ENCODE results near the gene ELSPBP1. TPM values are rescaled to one million over a fixed set of nuclear protein-coding genes. Genes with fewer than 3 reads are reported as not detected.
"Not testable (repeated sequence)": the region's sequence is repeated elsewhere in the genome, so short reads cannot be mapped to it uniquely, and the experiment has no call there.

Gene ELSPBP1
- polyA plus RNA-seq (ENCODE audit: insufficient read length in 4 of 4) = under 1 TPM in 1 of 4 donors, not detected in 3; 0.39 TPM

DNA sequence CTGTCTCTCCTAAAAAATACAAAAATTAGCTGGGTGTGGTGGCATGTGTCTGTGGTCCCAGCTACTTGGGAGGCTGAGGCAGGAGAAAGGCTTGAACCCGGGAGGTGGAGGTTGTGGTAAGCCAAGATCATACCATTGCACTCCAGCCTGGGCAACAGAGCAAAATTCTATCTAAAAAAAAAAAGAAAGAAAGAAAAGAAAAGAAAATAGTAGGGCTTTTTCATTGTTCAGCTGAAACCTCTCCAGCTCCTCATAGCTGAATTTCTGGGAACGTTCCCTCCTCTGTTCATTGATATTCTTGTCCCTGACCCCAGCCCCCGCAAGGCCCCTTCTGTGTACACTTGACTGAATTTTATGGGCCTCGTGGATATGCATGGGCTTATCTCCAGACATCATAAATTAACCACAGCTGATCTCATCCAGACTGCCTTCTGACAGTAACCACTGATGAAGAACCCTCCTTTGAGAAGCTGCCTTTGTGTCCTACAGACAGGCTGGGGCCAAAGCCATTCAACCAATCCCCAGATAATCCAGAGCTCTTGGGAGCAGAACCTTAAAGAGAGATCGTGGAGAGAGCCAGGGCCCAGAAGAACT, at the start of gene ELSPBP1:
TSS of gene ELSPBP1 (plus strand) at position 424 of the 594 bp plus-strand sequence. CDS start 14,036 bp downstream, outside the sequence.
- DNase-seq (ENCODE audit: low read depth in 4 of 4, low spot score in 3 of 4) = peak; percentile 8 to 61 (median 40)

DNA sequence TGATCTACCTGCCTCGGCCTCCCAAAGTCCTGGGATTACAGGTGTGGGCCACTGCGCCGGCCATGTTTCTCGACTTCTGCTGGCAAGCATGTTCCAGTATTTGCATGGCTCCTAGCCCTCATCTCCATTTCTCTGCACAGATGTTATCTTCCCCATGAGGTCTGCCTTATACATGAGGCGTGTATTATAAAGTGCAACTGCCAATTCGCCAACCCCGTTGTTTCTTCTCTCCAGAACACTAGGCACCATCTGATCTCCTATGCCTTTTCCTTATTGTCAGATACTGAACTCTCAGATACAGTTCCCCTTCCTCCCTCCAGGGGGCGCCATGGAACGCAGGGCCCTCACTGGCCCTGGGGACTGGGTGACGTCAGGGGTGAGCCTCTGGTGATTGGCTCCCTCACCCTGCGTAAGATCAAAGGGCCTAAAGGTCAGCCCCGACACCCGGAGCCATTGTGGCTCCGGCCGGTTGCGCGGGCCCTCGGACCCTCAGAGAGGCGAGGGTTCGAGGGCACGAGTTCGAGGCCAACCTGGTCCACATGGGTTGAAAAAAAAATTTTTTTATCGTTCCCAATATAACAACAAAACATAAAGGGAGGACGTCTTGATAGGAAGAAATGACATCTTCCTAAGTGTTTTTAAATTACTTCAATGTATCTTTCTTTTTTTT, 44.4 kb upstream of the ELSPBP1 start:
- not testable (repeated sequence) for DNase-seq (ENCODE audit: low read depth in 4 of 4, low spot score in 3 of 4)

GRCh38 chr19:47952132-47952531, 42.3 kb upstream of the ELSPBP1 start:
- not testable (repeated sequence) for DNase-seq (ENCODE audit: low read depth in 4 of 4, low spot score in 3 of 4)

DNA sequence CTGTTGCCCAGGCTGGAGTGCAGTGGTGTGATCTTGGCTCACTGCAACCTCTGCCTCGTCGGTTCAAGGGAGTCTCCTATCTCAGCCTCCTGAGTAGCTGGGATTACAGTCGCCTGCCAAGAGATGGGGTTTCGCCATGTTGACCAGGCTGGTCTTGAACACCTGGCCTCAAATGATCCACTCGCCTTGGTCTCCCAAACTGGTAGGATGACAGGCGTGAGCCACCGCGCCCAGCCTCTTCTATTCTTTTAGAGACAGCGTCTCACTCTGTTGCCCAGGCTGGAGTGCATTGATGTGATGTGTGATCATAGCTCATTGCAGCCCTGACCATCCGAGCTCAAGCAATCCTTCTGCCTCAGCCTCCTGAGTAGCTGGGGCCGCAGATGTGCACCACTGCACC, 38.5 kb upstream of the ELSPBP1 start:
- DNase-seq (ENCODE audit: low read depth in 4 of 4, low spot score in 3 of 4) = not testable (repeated sequence)

GRCh38 chr19:47973529-47973928, 20.9 kb upstream of the ELSPBP1 start:
- DNase-seq (ENCODE audit: low read depth in 4 of 4, low spot score in 3 of 4) = no peak

GRCh38 chr19:47991191-47991808, 3.1 kb upstream of the ELSPBP1 start:
- no peak for DNase-seq (ENCODE audit: low read depth in 4 of 4, low spot score in 3 of 4)

DNA sequence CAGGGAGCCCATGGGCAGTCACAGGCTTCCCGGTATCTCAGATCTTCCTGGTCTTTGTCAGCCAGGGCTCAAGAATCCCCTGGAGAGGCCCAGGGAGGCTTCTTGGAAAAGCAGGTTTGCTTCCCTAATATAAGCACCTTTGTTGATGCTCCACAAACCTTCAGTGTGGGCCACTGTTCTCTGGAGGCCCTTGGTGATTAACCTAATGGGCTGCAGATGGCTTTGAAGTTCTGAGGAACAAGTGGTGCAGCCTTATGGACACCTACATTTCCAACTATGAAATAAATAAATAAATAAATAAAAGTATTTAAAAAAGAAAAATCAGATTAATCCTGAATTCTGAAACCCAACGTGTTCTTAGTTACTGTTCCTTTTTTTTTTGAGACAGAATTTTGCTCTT, 2.4 kb upstream of the ELSPBP1 start, which contains the start of gene BSPH1:
TSS of gene BSPH1 (minus strand) at position 101 of the 400 bp plus-strand sequence. CDS start at position 12, 89 bp downstream.
- DNase-seq (ENCODE audit: low read depth in 4 of 4, low spot score in 3 of 4) = no peak

GRCh38 chr19:47996230-47996727, 1.8 kb downstream of the ELSPBP1 start:
- DNase-seq (ENCODE audit: low read depth in 4 of 4, low spot score in 3 of 4) = no peak

GRCh38 chr19:47998800-47999199, 4.4 kb downstream of the ELSPBP1 start:
- DNase-seq (ENCODE audit: low read depth in 4 of 4, low spot score in 3 of 4) = no peak

- DNase-seq (ENCODE audit: low read depth in 4 of 4, low spot score in 3 of 4) = no peak
Measured at GRCh38 chr19:48000846-48001245, 6.4 kb downstream of the ELSPBP1 start.

GRCh38 chr19:48004236-48004635, 9.8 kb downstream of the ELSPBP1 start:
- DNase-seq (ENCODE audit: low read depth in 4 of 4, low spot score in 3 of 4) = no peak

- DNase-seq (ENCODE audit: low read depth in 4 of 4, low spot score in 3 of 4) = no peak
Measured at GRCh38 chr19:48006762-48007161, 12.3 kb downstream of the ELSPBP1 start.

GRCh38 chr19:48010932-48011758, 16.7 kb downstream of the ELSPBP1 start:
- DNase-seq (ENCODE audit: low read depth in 4 of 4, low spot score in 3 of 4) = no peak

DNA sequence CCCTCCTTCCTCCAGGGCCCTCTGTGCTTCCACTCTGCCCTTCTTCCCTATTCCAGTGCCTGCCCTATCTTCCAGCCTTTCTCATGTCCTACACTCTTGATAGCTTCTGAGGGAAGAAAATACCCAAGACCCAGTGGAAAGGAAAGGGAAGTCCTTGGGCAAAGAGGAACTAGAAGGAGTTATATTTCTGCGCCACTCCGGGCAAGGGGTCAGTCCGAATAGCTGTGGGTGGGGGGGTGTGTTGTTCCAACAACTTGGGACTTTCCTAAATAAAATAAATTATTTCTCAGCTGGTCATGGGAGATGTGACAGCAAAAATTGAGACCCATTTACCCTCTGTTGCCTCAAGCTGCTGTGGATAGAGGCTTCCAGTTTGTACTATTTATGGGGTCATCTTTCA, 26.3 kb downstream of the ELSPBP1 start:
- DNase-seq (ENCODE audit: low read depth in 4 of 4, low spot score in 3 of 4) = no peak

DNA sequence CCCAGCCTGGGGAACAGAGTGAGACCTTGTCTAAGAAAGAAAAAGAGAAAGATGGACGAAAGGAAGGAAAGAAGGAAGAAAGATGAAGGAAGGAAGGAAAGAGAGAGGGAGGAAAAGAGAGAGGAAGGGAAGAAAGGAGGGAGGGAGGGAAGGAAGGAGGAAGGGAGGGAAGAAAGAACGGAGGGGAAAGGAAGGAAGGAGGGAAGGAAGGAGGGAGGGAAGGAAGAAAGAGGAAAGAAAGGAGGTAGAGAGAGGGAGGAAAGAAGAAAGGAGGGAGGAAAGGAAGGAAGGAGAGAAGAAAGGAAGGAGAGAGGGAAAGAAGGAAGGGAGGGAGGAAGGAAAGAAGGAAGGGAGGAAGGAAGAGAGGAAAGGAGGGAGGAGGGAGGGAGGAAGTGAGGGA, 28.6 kb downstream of the ELSPBP1 start:
- no peak for DNase-seq (ENCODE audit: low read depth in 4 of 4, low spot score in 3 of 4)

DNA sequence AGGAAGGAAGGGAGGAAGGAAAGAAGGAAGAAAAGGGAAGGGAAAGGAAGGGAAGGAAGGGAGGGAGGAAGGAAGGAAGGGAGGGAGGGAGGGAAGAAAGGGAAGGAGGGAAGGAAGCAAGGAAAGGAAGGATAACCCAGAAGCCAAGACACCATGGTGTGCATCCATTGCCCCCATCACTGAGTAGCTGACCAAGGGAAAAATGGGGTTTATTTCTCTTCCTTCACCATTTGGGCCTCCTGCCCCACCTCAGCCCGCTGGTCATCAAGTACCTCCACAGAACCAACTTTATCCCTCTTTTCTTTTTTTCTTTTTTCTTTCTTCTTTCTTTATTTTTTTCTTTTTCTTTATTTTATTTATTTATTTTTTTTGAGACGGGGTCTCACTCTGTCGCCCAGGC, 29.1 kb downstream of the ELSPBP1 start:
- no peak for DNase-seq (ENCODE audit: low read depth in 4 of 4, low spot score in 3 of 4)

GRCh38 chr19:48025480-48025879, 31.0 kb downstream of the ELSPBP1 start:
- DNase-seq (ENCODE audit: low read depth in 4 of 4, low spot score in 3 of 4) = no peak

DNA sequence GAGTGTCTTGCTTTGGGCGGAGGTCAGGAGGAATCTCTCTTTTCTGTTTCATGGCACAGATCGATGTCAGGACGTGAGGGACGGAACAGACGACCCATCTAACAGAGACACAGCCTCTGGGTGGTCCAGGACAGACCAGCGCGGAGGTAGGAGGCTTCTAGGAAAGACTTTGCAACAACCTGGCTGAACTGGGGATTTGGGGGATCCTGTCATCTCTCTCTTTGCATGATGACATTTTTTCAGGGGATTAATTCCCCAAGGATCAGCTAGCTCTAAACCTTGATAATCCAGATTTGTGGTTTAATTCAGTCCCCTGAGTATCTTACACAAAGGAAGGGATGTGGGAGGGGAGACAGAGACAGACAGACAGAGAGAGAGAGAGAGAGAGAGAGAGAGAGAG, 35.0 kb downstream of the ELSPBP1 start:
- no peak for DNase-seq (ENCODE audit: low read depth in 4 of 4, low spot score in 3 of 4)

GRCh38 chr19:48030073-48030472, 35.6 kb downstream of the ELSPBP1 start:
- no peak for DNase-seq (ENCODE audit: low read depth in 4 of 4, low spot score in 3 of 4)

DNA sequence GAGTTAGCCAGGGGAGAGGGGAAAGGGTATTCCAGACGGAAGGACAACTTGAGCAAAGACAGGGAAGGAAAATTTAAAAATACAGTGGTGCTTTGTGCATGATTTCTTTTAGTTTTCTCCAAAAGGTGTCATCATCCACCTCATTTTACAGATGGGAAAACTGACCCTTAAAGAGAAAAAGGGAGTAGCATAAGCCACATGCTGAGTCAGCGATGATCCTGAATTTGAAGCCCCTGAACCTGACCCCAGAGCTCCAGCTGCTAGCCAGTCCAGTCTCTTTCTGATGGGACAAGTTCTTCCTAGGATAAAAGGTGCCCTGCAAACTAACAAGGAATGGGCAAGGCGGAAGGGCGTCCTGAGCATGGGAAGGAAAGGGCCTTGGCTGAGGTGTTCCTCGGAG, 39.2 kb downstream of the ELSPBP1 start:
- DNase-seq (ENCODE audit: low read depth in 4 of 4, low spot score in 3 of 4) = no peak

DNA sequence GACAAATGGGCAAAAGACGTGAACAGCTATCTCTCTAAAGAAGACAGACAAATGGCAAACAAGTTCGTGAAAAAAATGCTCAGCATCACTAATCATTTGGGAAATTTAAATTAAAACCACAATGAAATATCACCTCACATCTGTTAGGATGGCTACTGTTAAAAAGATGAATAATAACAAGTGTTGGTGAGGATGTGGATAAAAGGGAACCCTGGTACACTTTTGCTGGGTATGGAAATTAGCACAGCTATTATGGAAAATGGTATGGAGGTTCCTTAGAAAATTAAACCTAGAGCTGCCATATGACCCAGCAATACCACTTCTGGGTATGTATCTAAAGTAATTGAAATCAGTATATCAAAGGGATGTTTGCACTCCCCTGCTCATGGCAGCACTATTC, 42.3 kb downstream of the ELSPBP1 start:
- no peak for DNase-seq (ENCODE audit: low read depth in 4 of 4, low spot score in 3 of 4)
